Natural killer cell (primary cell): ENCODE data around the gene NRP2. TPM values are rescaled to one million over a fixed set of nuclear protein-coding genes. Genes with fewer than 3 reads are reported as not detected.

Source experiments
- ATAC-seq, 3 donors: fragments of 150-1000 bp in 2 of 3; fragments of 200-7000 bp in 1 of 3; cut with Tn5 transposase; 1 replicate in 1 of 3; 2 replicates in 2 of 3; pipeline ENCODE4 v1.10.0; 2021; ENCODE audit warnings: mild to moderate bottlenecking in 2 of 3, moderate library complexity in 2 of 3
- DNase-seq, 2 donors: peaks; one replicate each; pipeline versions ENCODE4 v3.0.0 to v3.0.0-alpha.2; 2013 to 2021; ENCODE audit warnings: mixed read lengths in 1 of 2
- H3K27ac ChIP-seq: one replicate; pipeline ENCODE4 v1.5.1; 2013; ENCODE audit warnings: mild to moderate bottlenecking, low read length
- H3K27me3 ChIP-seq: one replicate; pipeline ENCODE4 v1.6.1; 2013; ENCODE audit warnings: low read length; ENCODE audit not compliant: control insufficient read depth, insufficient read depth
- H3K36me3 ChIP-seq: one replicate; pipeline ENCODE4 v1.6.1; 2013; ENCODE audit warnings: low read length; ENCODE audit not compliant: control insufficient read depth, insufficient read depth
- H3K4me1 ChIP-seq: one replicate; pipeline ENCODE4 v1.6.1; 2013; ENCODE audit warnings: low read length; ENCODE audit not compliant: control insufficient read depth, insufficient read depth
- H3K4me3 ChIP-seq: one replicate; pipeline ENCODE4 v1.5.1; 2013; ENCODE audit warnings: low read length
- H3K9me3 ChIP-seq: one replicate; pipeline ENCODE4 v1.6.1; 2013; ENCODE audit warnings: low read length; ENCODE audit not compliant: control insufficient read depth, insufficient read depth
- H3K27ac Mint-ChIP-seq, 2 donors: one replicate each; pipeline ENCODE4 v1.8.0; 2022; ENCODE audit warnings: mild to moderate bottlenecking in 2 of 2, mixed read lengths in 2 of 2, moderate library complexity in 1 of 2
- H3K27me3 Mint-ChIP-seq, 2 donors: one replicate each; pipeline ENCODE4 v1.8.0; 2022; ENCODE audit warnings: low read depth in 2 of 2, mixed read lengths in 2 of 2
- H3K36me3 Mint-ChIP-seq: one replicate; pipeline ENCODE4 v1.8.0; 2022; ENCODE audit warnings: mixed read lengths
- H3K4me1 Mint-ChIP-seq, 2 donors: one replicate each; pipeline ENCODE4 v1.8.0; 2022; ENCODE audit warnings: mixed read lengths in 2 of 2
- H3K4me3 Mint-ChIP-seq: one replicate; pipeline ENCODE4 v1.8.0; 2022; ENCODE audit warnings: mild to moderate bottlenecking, moderate library complexity, mixed read lengths
- H3K9me3 Mint-ChIP-seq, 2 donors: one replicate each; pipeline ENCODE4 v1.8.0; 2022; ENCODE audit warnings: mixed read lengths in 2 of 2
- CTCF ChIP-seq: fragments of 200-600 bp; IDR thresholded peaks from one replicate; pipeline ENCODE4 v1.8.0; 2022; ENCODE audit warnings: antibody characterized with exemption
- WGBS: methylation state at CpG from one replicate; pipeline ENCODE4 v1.1.7; 2013; ENCODE audit warnings: missing lambda C conversion rate; ENCODE audit not compliant: insufficient coverage; 5-methylcytosine and 5-hydroxymethylcytosine counted together
- intact Hi-C: fragments of 100-400 bp; cut with micrococcal nuclease; formaldehyde crosslinking; loops from one replicate; pipeline ENCODE4 v1.14.2; 2022
- total RNA-seq, 4 donors: library from RNA; stranded (reverse); fragments of 120-200 nt in 1 of 4; gene quantifications; one replicate each; pipeline versions ENCODE4 v1.2.3 to v1.2.4, GENCODE V29; 2013 to 2022

The NRP2 gene
- total RNA-seq, 3 donors from 2014 or later (not counting 1 experiment from before 2014, with no cell fraction given), result 0.40 TPM; not detected in 2

- no peaks in the 10 kb centered on the region for H3K4me1 Mint-ChIP-seq
- intact Hi-C loops, result no loop called here
- H3K27me3 ChIP-seq, result peaks cover 3% of the 10 kb centered on the region
- TF ChIP-seq CTCF, result no peak
- peaks cover 2 to 27% of the 10 kb centered on the region in 2 donors for H3K27me3 Mint-ChIP-seq
- no peaks in the 10 kb centered on the region for H3K36me3 ChIP-seq
- no peak overlapping the region for H3K4me3 ChIP-seq
- no peaks in the 10 kb centered on the region for H3K36me3 Mint-ChIP-seq
- H3K9me3 Mint-ChIP-seq, result no peaks in the 10 kb centered on the region
- H3K9me3 ChIP-seq, result no peaks in the 10 kb centered on the region
- no peak overlapping the region for H3K27ac Mint-ChIP-seq
- peaks cover 8% of the 10 kb centered on the region for H3K4me1 ChIP-seq
- no peak for ATAC-seq
- 93% methylated on average over 10 of the region's 11 CpGs for WGBS
- no peak overlapping the region for H3K4me3 Mint-ChIP-seq
- H3K27ac ChIP-seq, result no peak overlapping the region
- no peak for DNase-seq
Observed at GRCh38 chr2:205696331-205696926, 14.1 kb downstream of the NRP2 start.

- no peaks in the 10 kb centered on the region for H3K36me3 ChIP-seq
- H3K4me3 Mint-ChIP-seq, result no peak overlapping the region
- no peaks in the 10 kb centered on the region for H3K9me3 Mint-ChIP-seq
- no peak for ATAC-seq
- no peaks in the 10 kb centered on the region for H3K4me1 Mint-ChIP-seq
- H3K36me3 Mint-ChIP-seq, result no peaks in the 10 kb centered on the region
- intact Hi-C loops, result no loop called here
- H3K27ac ChIP-seq, result no peak overlapping the region
- peaks cover 8% of the 10 kb centered on the region for H3K4me1 ChIP-seq
- no peaks in the 10 kb centered on the region for H3K9me3 ChIP-seq
- WGBS, result 88% methylated on average over 5 of the region's 5 CpGs
- no peak for TF ChIP-seq CTCF
- no peak overlapping the region for H3K4me3 ChIP-seq
- DNase-seq, result no peak
- peaks cover 3% of the 10 kb centered on the region for H3K27me3 ChIP-seq
- no peak overlapping the region for H3K27ac Mint-ChIP-seq
- peaks cover 2 to 24% of the 10 kb centered on the region in 2 donors for H3K27me3 Mint-ChIP-seq
Observed at GRCh38 chr2:205696927-205697441, 14.7 kb downstream of the NRP2 start.

GRCh38 chr2:205698286-205699268, 16.3 kb downstream of the NRP2 start:
- WGBS, result 93% methylated on average over 7 of the region's 7 CpGs
- intact Hi-C loops, result no loop called here
- ATAC-seq, result no peak
- Histone ChIP-seq H3K4me1 (peaks cover 8% of the 10 kb centered on the region), H3K27ac (no peak overlapping the region), H3K36me3 (no peaks in the 10 kb centered on the region), H3K9me3 (no peaks in the 10 kb centered on the region), H3K27me3 (no peaks in the 10 kb centered on the region), H3K4me3 (no peak overlapping the region)
- no peaks in the 10 kb centered on the region for H3K36me3 Mint-ChIP-seq
- H3K27ac Mint-ChIP-seq, result no peak overlapping the region
- no peak for TF ChIP-seq CTCF
- DNase-seq, result no peak
- H3K4me1 Mint-ChIP-seq, result no peaks in the 10 kb centered on the region
- H3K27me3 Mint-ChIP-seq, result peaks cover under 1 to 20% of the 10 kb centered on the region in 2 donors
- no peak overlapping the region for H3K4me3 Mint-ChIP-seq
- no peaks in the 10 kb centered on the region for H3K9me3 Mint-ChIP-seq
